Heart left ventricle (tissue), 16 donors: Measurements from ENCODE around the gene BLVRB. TPM values are rescaled to one million over a fixed set of nuclear protein-coding genes. Genes with fewer than 3 reads are reported as not detected.

Experiments
- ATAC-seq, 4 donors: fragments of 200-7000 bp; cut with Tn5 transposase; one replicate each; pipeline ENCODE4 v1.9.1; 2020 to 2022; ENCODE audit warnings: moderate library complexity in 4 of 4, mild to moderate bottlenecking in 3 of 4, moderate number of reproducible peaks in 1 of 4
- DNase-seq, 5 donors: peaks; one replicate each; pipeline ENCODE4 v3.0.0-alpha.2; 2020
- H3K27ac ChIP-seq, 12 donors: fragments of 200-600 bp; sonication (generic) in 4 of 12; one replicate each; pipeline versions ENCODE4 v1.5.0 to v1.8.0; 2016 to 2022; ENCODE audit warnings: mild to moderate bottlenecking in 2 of 12
- H3K27me3 ChIP-seq, 9 donors: fragments of 200-600 bp; sonication (generic) in 2 of 9; one replicate each; pipeline versions ENCODE4 v1.5.1 to v1.8.0; 2016 to 2022; ENCODE audit warnings: mild to moderate bottlenecking in 3 of 9
- H3K36me3 ChIP-seq, 9 donors: fragments of 200-600 bp; sonication (generic) in 2 of 9; one replicate each; pipeline versions ENCODE4 v1.5.0 to v1.8.0; 2018 to 2022; ENCODE audit warnings: mild to moderate bottlenecking in 2 of 9
- H3K4me1 ChIP-seq, 12 donors: fragments of 200-600 bp; sonication (generic) in 4 of 12; one replicate each; pipeline versions ENCODE4 v1.5.0 to v1.8.0; 2016 to 2022; ENCODE audit warnings: mild to moderate bottlenecking in 3 of 12
- H3K4me3 ChIP-seq, 12 donors: fragments of 200-600 bp; sonication (generic) in 4 of 12; one replicate each; pipeline versions ENCODE4 v1.5.0 to v1.8.0; 2017 to 2022; ENCODE audit warnings: mild to moderate bottlenecking in 9 of 12, moderate library complexity in 4 of 12
- H3K9me3 ChIP-seq, 12 donors: fragments of 200-600 bp; sonication (generic) in 4 of 12; one replicate each; pipeline versions ENCODE4 v1.5.0 to v1.8.0; 2016 to 2022; ENCODE audit warnings: mild to moderate bottlenecking in 1 of 12
- POLR2A ChIP-seq, 2 donors: fragments of 450-650 bp; IDR thresholded peaks; one replicate each; pipeline ENCODE4 v1.6.1; 2017; ENCODE audit warnings: antibody characterized with exemption in 2 of 2, mild to moderate bottlenecking in 2 of 2, moderate library complexity in 2 of 2
- WGBS, 4 donors: extraction: QIAGEN DNeasy Blood & Tissue Kit in 2 of 4; methylation state at CpG; one replicate each; pipeline versions ENCODE4 v1.1.5 to v1.1.7; 2013 to 2018; 5-methylcytosine and 5-hydroxymethylcytosine counted together
- intact Hi-C, 10 donors: fragments of 100-400 bp; cut with DNase I; formaldehyde crosslinking; loops; one replicate each; pipeline versions ENCODE4 v1.11.1 to v1.14.2; 2022
- polyA plus RNA-seq, 2 donors: library from polyadenylated mRNA; stranded (reverse); fragments of 200-250 nt; gene quantifications; one replicate each; pipeline ENCODE4 v1.2.3, GENCODE V29; 2013
- total RNA-seq, 9 donors: library from RNA; depleted of rRNA in 2 of 9; stranded (reverse); fragments of >200 nt in 2 of 9; fragmentation: NEBNext Ultra II Directional in 3 of 9; extraction: Animal tissue kit (Norgen Biotek cat#: 25700) in 3 of 9; gene quantifications; one replicate each; pipeline versions ENCODE4 v1.1.0 to v1.2.4, GENCODE V29; 2016 to 2023
- TF ChIP-seq, protein P1 (sequence below), 12 donors: fragments of 200-600 bp; sonication (generic) in 4 of 12; IDR thresholded peaks; one replicate each; pipeline versions ENCODE4 v1.5.0 to v1.8.0; 2018 to 2022; ENCODE audit warnings: antibody characterized with exemption in 12 of 12, mild to moderate bottlenecking in 5 of 12
- donor health status: ischemic (EF 13 %, LVEDD 7.1; RV severe dilation, severe dysfunction).
- donor health status: healthy with polysubstance abuse.
- donor health status: DM: no; HTN: yes; CAD: no.
- donor health status: DM: no; HTN: no; CAD: no.
- donor health status: ischemic (EF 25% LVEDD 6.9; RV normal size, moderate dysfunction).
- donor health status: ischemic (EF 25% LVEDD 5.7; RV mildly dilated, moderate dysfunction).
- donor health status: healthy.
- donor health status: DM: yes; HTN: yes; CAD: no.
- donor health status: ischemic (EF 35%, LVEDD 5.7; RV mildly dilated, moderate dysfunction).
- donor health status: nonischemic (EF 11% LVEDD 7.7; RV severe dilation, severe dysfunction).
- donor health status: DM: yes; HTN: yes; CAD: no.
- donor health status: PGD.
- donor health status: ischemic (EF 29% LVEDD 5.4; RV normal size, mild dysfunction).
- donor health status: nonischemic (EF 23%, LVEDD 6.1; RV moderate dilation, normal function).

BLVRB gene
- total and polyA plus RNA-seq, 11 donors: 76.3 to 330 (median 111) TPM

DNA sequence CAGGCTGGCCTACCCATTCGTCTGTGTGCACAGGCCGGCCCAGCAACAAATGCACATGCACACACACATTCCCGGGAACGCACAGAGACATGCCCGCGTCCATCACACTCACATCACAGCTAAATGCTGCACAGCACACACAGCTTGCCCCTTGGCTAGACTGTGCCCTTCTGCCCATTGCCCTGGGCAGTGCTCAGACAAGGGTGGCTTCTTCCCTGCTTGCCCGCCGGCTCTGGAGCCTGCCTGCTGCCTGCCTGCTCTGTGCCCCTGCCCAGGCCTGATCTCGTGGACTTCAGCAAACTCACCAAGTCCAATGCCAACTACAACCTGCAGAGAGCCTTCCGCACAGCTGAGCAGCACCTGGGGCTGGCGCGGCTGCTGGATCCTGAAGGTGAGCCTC lies 31.7 kb upstream of the BLVRB start:
- intact Hi-C loops: no loop called here
- Histone ChIP-seq H3K4me3 (no peak overlapping the region), H3K27me3 (no peaks in the 10 kb centered on the region), H3K9me3 (no peaks in the 10 kb centered on the region), H3K36me3 (peaks cover 0 to 3% (median 0%) of the 10 kb centered on the region in 9 donors), H3K4me1 (no peaks in the 10 kb centered on the region), H3K27ac (no peak overlapping the region)
- DNase-seq (no peak), ATAC-seq (peak in 1 of 4 donors; percentile 21)
- 86 to 96% (median 88%) methylated on average over 12 of the region's 12 CpGs for WGBS, 4 donors
- TF ChIP-seq, protein P1, sequence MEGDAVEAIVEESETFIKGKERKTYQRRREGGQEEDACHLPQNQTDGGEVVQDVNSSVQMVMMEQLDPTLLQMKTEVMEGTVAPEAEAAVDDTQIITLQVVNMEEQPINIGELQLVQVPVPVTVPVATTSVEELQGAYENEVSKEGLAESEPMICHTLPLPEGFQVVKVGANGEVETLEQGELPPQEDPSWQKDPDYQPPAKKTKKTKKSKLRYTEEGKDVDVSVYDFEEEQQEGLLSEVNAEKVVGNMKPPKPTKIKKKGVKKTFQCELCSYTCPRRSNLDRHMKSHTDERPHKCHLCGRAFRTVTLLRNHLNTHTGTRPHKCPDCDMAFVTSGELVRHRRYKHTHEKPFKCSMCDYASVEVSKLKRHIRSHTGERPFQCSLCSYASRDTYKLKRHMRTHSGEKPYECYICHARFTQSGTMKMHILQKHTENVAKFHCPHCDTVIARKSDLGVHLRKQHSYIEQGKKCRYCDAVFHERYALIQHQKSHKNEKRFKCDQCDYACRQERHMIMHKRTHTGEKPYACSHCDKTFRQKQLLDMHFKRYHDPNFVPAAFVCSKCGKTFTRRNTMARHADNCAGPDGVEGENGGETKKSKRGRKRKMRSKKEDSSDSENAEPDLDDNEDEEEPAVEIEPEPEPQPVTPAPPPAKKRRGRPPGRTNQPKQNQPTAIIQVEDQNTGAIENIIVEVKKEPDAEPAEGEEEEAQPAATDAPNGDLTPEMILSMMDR (IDR thresholded peaks at IDR 0.05): no peak
- no peak for TF ChIP-seq POLR2A (IDR thresholded peaks at IDR 0.05)

DNA sequence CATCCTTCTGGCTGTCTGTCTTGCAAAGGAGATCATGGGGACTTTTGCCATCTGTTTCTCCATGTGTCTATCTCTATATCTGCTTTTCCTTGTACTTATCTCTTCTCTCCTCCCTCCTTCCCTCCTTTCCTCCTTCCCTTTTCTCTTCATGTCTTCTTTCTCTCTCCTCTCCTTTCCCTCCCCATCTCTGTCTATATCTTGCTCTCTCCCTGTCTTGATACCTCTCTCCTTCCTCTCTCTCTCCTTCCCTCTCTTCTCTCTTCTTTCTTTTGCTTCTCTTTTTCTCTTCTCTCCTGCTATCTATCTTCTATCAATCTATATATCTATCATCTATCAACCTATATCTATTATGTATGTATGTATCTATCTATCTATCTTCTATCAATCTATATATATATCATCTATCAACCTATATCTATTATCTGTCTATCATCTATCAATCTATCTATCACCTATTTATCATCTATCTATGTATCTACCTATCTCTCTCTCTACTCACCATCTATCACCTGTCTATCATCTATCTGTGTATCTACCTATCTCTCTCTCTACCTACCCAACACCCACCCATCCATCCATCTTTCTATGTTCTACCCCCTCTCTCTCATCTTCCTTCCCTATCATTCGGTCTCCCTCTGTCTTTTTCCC lies 28.8 kb upstream of the BLVRB start:
- WGBS, 4 donors: 77 to 85% (median 79%) methylated on average over 1 of the region's 1 CpG
- Histone ChIP-seq H3K27me3 (no peaks in the 10 kb centered on the region), H3K27ac (no peak overlapping the region), H3K9me3 (no peaks in the 10 kb centered on the region), H3K4me3 (no peak overlapping the region), H3K36me3 (peaks cover 0 to 3% (median 0%) of the 10 kb centered on the region in 9 donors), H3K4me1 (no peaks in the 10 kb centered on the region)
- TF ChIP-seq, protein P1 (IDR thresholded peaks at IDR 0.05): no peak
- no peak for TF ChIP-seq POLR2A (IDR thresholded peaks at IDR 0.05)
- intact Hi-C loops: no loop called here
- DNase-seq (no peak), ATAC-seq (no peak)

DNA sequence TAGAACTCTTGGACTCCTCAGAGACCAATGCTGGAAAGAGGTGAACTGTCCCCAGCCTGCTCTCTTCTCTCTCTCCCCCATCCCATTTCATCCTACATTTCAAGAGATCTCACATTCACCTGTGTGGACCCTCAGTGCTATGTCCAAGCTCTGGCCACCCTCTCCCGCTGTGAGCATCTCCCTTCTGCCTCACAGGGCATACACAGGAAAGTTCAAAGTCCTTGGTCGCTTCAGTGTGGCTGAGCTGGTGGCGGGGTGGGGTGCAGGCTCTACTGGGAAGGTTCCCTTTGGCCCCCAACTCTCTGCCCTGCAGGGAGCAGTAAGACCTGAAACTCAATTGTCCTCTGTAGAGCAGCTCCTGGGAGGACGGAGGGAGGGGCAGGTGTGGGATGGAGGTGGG lies 28.2 kb upstream of the BLVRB start:
- Histone ChIP-seq H3K9me3 (no peaks in the 10 kb centered on the region), H3K4me1 (no peaks in the 10 kb centered on the region), H3K27me3 (peaks cover 0 to 3% (median 0%) of the 10 kb centered on the region in 9 donors), H3K27ac (no peak overlapping the region), H3K36me3 (peaks cover 0 to 3% (median 0%) of the 10 kb centered on the region in 9 donors), H3K4me3 (no peak overlapping the region)
- intact Hi-C loops: no loop called here
- DNase-seq: no peak
- 64 to 73% (median 68%) methylated on average over 4 of the region's 4 CpGs for WGBS, 4 donors
- ATAC-seq: no peak
- TF ChIP-seq, protein P1 (IDR thresholded peaks at IDR 0.05): no peak
- TF ChIP-seq POLR2A (IDR thresholded peaks at IDR 0.05): no peak

DNA sequence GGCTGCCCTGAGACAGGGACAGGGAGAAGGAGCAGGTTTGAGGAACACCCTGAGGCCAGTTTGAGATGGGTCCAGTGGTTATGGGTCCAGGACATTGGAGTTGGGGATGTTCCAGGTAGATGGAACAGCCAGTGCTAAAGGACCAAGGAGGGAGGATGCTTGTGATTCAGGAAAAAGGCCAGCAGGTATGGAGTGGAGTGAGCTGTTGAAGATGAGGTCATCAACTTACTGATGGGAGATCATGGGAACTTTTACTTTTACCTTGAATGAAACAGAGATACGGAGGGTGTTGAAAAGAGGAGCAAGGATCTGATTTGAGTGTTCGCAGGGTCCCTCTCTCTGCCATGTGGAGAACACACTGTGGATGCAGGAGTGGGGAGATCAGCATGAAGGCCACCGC lies 26.7 kb upstream of the BLVRB start:
- Histone ChIP-seq H3K4me3 (no peak overlapping the region), H3K9me3 (no peaks in the 10 kb centered on the region), H3K27me3 (peaks cover 0 to 11% (median 0%) of the 10 kb centered on the region in 9 donors), H3K27ac (no peak overlapping the region), H3K36me3 (peaks cover 0 to 3% (median 0%) of the 10 kb centered on the region in 9 donors), H3K4me1 (no peaks in the 10 kb centered on the region)
- 89 to 95% (median 92%) methylated on average over 3 of the region's 3 CpGs for WGBS, 4 donors
- intact Hi-C loops: no loop called here
- ATAC-seq (no peak), DNase-seq (no peak)
- TF ChIP-seq POLR2A (IDR thresholded peaks at IDR 0.05): no peak
- TF ChIP-seq, protein P1 (IDR thresholded peaks at IDR 0.05): no peak
